HG02763 (cell line): ENCODE results near the gene CEP170B.

Experiments used
- ATAC-seq: cut with Tn5 transposase; IDR thresholded peaks from one replicate; pipeline ENCODE4 v1.9.1; 2021; ENCODE audit warnings: mild to moderate bottlenecking, moderate library complexity; ENCODE audit not compliant: unreplicated experiment

The CEP170B gene

DNA sequence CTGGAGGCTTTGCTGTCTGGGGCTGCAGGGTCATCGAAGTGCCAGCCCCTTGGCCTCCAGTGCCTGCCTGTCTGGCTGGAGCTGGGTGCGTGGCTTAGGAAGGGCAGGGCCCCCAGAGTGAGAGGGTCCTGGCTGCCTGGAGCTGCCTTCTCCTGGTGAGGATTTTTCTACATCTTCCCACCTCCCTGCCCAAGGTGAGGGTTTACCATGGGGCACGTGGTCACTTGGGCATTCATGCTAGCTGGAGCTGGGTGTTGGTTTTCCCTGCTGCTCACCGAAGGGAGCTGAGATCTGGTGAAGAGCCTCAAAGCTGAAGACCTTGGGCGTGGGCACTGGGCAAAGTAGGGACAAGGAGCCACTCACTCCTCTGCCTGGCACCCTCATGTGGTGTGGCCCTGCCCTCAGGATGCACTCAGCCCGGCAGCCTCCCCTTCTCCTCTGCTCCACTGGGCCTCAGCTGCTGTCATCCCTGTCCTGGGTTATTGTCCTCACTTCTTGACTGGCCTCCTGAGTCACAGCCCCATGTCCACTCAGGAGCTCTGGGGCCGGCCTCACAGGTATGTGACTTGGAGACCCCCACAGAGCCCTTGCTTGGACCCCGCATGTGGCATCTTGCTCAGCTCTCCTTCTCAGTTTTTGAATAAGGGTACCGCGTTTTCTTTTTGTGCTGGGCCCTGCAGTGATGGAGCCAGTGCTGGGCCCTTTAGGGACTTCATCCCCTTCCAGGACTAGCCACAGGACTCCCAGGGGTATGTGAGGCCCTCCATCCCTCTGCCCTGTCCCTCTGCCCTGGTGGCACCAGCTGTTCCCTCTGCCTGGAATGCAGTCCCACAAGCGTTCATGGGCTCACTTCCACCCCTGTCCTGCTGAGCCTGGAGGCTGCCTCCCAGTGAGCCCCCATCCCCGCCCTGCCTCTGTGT is 1.6 kb downstream of the CEP170B start:
- no peak for ATAC-seq

DNA sequence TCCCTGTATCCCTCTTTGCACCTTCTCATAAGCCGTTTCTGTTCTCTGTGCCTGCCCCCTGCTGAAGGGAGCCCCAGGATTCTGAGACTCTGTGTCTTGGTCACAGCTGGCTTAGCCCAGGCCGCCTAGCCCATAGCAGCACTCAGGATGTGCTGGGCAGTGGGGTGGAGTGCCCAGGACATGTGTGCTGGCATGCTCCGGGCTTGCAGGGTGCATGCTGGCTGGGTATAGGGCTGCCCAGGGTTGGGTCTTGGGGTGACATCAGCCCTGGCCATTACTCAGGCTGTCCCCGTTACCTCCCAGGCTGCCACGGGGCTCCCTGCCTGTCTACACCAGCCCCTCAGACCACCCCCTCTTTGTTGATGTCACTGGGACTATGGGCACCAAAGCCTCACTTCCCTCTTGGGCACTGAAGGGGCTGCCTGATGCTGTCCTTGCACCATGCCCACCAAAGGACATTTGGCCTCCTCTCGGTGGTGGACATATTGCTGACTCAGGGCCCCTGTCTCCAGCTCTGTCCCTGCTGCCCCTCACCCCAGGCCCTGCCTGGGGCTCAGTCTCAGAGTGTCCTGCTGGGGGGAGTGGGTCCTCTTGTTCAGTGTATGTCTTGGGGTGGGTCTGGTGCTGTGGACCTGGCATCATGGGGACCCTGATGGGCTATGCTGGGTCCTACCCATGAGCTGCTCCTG is 2.4 kb downstream of the CEP170B start:
- no peak for ATAC-seq

- ATAC-seq = no peak
Measured at GRCh38 chr14:104868060-104868740, 3.1 kb downstream of the CEP170B start.

- no peak for ATAC-seq
Measured at GRCh38 chr14:104868811-104869572, 3.9 kb downstream of the CEP170B start.

DNA sequence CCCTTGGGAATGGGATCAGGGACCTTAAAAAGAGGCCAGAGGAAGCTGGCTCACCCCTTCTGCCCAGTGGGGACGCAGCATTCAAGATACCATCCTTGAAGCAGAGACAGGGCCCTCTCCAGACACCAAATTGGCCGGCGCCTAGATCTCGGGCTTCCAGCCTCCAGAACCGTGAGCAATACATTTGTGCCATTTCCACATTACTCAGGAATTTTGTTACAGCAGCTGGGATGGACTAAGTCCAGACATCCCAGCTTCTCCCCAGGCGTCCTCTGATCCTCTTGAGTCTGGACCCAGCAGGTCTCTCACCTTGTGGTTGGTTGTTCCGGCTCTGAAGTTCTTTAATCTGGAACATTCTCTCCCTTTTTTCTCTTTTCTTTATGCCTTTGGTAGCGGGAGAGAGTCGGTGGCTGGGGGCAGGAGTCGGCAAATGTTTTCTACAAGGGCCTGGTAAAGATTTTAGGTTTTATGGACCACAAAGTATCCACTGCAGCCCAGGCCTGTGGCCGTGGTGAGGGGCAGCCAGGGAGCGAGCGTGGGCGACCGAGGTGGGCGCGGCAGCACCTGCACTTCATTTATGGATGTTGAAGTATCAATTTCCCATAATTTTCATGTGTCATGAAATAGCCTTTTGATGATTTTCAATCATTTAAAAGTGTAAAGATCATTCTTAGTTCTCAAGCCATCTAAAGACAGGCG is 4.8 kb downstream of the CEP170B start:
- no peak for ATAC-seq

DNA sequence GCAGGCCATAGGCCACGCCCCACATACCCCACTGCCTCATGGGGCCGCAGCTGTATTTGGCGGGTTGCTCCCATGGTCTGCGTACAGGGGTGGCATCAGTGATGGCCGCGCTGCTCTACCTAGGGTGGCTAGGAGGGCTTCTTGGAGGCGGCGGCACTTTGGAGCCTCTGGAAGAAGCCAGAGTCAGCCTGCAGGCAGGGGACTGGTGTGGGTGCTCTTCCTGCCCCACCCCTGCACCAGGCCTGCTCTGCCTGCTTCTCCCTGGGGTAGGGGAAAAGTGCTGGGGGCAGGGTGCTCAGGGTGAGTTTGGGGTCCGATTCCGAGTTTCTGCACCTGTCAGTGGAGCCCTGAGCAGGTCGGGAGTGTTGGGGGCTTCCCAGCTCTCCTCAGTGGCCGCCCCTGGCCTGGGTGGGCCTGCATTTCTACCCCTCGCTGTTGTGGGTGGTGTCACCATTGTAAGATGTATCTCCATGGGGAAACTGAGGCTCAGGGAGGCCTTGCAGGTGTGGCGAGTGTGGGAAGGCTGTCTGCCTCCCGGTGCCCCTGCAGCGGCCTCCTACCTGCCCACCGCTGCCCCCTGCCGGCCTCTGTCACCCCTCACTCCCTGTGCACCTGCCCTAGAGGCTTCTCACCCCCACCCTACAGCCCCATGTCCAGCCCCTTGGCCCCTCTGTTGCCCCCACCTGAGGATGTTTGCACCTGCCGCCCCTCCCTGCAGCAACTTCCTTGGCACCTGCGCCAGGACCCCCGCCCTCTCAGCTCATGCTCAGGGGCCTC is 5.5 kb downstream of the CEP170B start:
- ATAC-seq = no peak

GRCh38 chr14:104871145-104871655 is 6.1 kb downstream of the CEP170B start:
- ATAC-seq = no peak

GRCh38 chr14:104871656-104872468 is 6.8 kb downstream of the CEP170B start:
- no peak for ATAC-seq

DNA sequence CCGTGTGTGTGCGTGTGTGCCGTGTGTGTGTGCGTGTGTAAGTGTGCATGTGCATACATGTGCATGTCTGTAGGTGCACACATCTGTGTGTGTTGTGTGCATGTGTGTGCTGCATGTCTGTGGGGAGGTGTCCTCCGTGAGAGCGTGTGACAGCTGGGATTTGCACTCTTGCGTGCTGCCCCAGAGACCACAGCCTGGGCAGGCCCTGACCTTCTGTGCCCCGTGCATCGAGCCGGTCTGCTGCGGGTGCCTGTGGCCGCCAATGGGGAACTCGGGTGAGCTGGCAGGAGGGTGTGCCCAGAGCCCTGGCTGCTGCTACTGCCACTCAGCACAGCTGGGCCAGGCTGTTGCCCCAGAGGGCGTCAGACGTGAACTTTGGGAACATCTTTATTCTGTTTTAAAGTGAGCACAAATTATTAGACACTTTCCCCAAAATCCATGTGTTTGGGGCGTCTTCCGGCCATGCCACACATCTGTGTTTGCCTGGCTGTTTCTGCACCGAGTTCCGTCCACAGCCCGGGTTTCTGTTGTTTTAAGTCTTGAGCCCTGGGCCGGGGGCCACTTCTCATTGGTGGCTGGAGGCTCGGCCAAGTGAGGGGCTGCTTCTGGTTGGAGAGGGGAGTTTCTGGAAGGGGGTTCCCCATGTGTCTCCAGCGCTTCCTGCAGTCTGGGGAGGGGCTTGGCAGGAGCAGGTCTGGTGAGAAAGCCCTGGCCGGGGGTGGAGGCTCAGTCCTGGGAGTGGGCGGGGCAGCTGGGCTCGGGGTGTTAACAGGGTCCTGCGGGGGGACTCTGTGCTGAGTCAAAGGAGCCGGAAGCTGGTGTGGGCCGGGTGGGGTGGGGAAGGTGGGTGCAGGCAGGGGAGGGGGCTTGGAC is 7.6 kb downstream of the CEP170B start:
- ATAC-seq = no peak

DNA sequence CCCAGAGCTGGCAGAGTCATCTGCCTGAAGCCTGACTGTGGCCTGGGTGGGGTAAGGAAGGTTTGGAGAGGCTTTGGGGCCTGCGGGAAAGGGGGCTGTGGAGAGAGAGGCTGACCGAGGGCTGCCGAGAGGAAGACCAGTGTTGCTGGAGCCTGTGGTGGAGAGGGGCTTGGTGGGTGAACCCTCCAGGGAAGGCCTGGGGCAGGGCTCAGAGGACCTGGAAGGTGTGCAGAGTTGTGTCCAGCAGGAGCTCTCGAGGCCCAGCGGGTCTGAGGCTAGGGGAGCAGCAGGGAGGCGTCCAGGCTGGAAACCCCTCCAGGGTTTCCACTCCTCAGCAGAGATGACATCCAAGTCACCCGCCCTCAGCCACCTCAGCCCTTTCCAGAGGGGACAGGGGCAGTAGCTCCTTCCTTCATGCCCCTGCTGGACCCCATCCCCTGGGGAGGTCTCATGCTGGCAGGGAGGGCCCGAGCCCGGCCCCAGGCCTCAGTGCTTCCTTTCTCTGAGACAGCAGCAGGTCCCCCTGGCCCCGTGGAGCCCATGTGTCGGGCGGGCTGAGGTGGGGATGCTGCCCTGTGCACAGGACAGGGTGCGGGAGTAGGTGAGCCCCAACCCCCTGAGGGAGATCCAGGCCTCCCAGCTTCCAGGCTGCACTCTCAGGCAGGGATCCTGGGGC is 8.4 kb downstream of the CEP170B start:
- ATAC-seq = no peak

- ATAC-seq = no peak
Measured at GRCh38 chr14:104874110-104874531, 9.1 kb downstream of the CEP170B start.

GRCh38 chr14:104874571-104875411 is 9.7 kb downstream of the CEP170B start:
- no peak for ATAC-seq

- no peak for ATAC-seq
Measured at GRCh38 chr14:104875412-104875751, 10.3 kb downstream of the CEP170B start.

DNA sequence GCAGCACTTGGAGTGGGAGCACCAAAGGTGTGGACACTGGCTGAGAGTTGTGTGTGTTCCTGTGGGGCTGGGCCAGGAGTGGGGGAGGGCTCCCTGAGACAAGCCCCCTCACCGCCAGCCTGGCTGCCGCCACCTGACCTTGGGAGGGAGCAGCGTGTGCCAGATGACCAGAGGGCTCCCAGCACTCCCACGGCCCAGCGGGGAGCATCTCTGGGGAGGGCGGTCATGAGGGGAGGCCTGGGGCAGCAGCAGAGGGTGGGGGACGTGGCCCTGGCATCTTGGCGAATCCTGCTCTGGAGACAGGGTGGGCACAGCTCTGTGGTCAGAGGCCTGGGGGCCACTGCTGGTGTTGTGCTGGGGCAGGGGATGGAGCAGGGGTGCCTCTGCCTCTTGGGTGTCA is 10.7 kb downstream of the CEP170B start:
- no peak for ATAC-seq

GRCh38 chr14:104876251-104876699 is 11.2 kb downstream of the CEP170B start:
- ATAC-seq = no peak
